ENCODE results near the gene HNF4A. TPM values are rescaled to one million over a fixed set of nuclear protein-coding genes. Genes with fewer than 3 reads are reported as not detected.

Gene HNF4A
- total and polyA plus RNA-seq, 2 of the 13 experiments (the other 11 are each of a cell fraction or from before 2014, with no cell fraction given): 80.9 to 169 TPM

GRCh38 chr20:44461142-44461802, 105.8 kb downstream of the HNF4A start (continued):
- TF ChIP-seq GMEB2 (CRISPR knock-in tag; IDR thresholded peaks at IDR 0.05; ENCODE audit: low read depth): no peak
- TF ChIP-seq IRF9 (CRISPR knock-in tag; IDR thresholded peaks at IDR 0.05; ENCODE audit: borderline replicate concordance): no peak
- TF ChIP-seq MLLT10 (CRISPR knock-in tag; IDR thresholded peaks at IDR 0.05): no peak
- no peak for TF ChIP-seq CBX5 (CRISPR knock-in tag; IDR thresholded peaks at IDR 0.05; ENCODE audit: borderline replicate concordance)
- no peak for TF ChIP-seq ZNF343 (CRISPR knock-in tag; IDR thresholded peaks at IDR 0.05)
- no peak for TF ChIP-seq IRF1 (CRISPR knock-in tag; IDR thresholded peaks at IDR 0.05; ENCODE audit: low read depth)
- no peak for TF ChIP-seq SNAPC4 (CRISPR knock-in tag; IDR thresholded peaks at IDR 0.05)
- TF ChIP-seq ZNF460 (CRISPR knock-in tag; IDR thresholded peaks at IDR 0.05; ENCODE audit: borderline replicate concordance): no peak
- no peak for TF ChIP-seq TFDP1 (CRISPR knock-in tag; IDR thresholded peaks at IDR 0.05; ENCODE audit: borderline replicate concordance)
- no peak for TF ChIP-seq HMGXB3 (CRISPR knock-in tag; IDR thresholded peaks at IDR 0.05; ENCODE audit: borderline replicate concordance)
- no peak for TF ChIP-seq BCL6 (CRISPR knock-in tag; IDR thresholded peaks at IDR 0.05)
- no peak for TF ChIP-seq NCOR1 (IDR thresholded peaks at IDR 0.05; ENCODE audit: borderline replicate concordance, low read length)
